ENCODE data around the gene PLA2G2F. TPM values are rescaled to one million over a fixed set of nuclear protein-coding genes. Genes with fewer than 3 reads are reported as not detected.

PLA2G2F gene
- total and polyA plus RNA-seq, 10 of the 15 experiments (the other 5 are each of a cell fraction or from before 2014, with no cell fraction given) = 0.03 TPM; not detected in 9

GRCh38 chr1:20095564-20096434 is 43.3 kb upstream of the PLA2G2F start (continued):
- TF ChIP-seq, protein P1, sequence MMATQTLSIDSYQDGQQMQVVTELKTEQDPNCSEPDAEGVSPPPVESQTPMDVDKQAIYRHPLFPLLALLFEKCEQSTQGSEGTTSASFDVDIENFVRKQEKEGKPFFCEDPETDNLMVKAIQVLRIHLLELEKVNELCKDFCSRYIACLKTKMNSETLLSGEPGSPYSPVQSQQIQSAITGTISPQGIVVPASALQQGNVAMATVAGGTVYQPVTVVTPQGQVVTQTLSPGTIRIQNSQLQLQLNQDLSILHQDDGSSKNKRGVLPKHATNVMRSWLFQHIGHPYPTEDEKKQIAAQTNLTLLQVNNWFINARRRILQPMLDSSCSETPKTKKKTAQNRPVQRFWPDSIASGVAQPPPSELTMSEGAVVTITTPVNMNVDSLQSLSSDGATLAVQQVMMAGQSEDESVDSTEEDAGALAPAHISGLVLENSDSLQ (IDR thresholded peaks at IDR 0.05) = no peak
- no peak for TF ChIP-seq PRDM15 (CRISPR knock-in tag; IDR thresholded peaks at IDR 0.05)
- no peak for TF ChIP-seq ZNF24 (IDR thresholded peaks at IDR 0.05)
- TF ChIP-seq YY1 (IDR thresholded peaks at IDR 0.05; ENCODE audit: low read depth, low read length) = no peak
- TF ChIP-seq PML (IDR thresholded peaks at IDR 0.05; ENCODE audit: low read length) = no peak

- DNase-seq (ENCODE audit: low read depth, low spot score) = no peak
- RAD21 ChIA-PET (ENCODE audit: unreplicated experiment) = interaction anchor here (1.9 kb wide), 1 partner anchor 55 kb away, joined by 6 read pairs; no protein-coding TSS in a partner anchor
- no peak for FAIRE-seq
Measured at GRCh38 chr1:20096840-20097447, 42.2 kb upstream of the PLA2G2F start.

More at GRCh38 chr1:20096840-20097447, 42.2 kb upstream of the PLA2G2F start:
- intact Hi-C loops (cut with micrococcal nuclease; ENCODE audit: unreplicated experiment) (no loop called here), in situ Hi-C loops (cut with MboI) (no loop called here)
- Histone ChIP-seq H3K4me1 (ENCODE audit: control insufficient read depth, insufficient read depth, low read length) (no peaks in the 10 kb centered on the region), H2AFZ (ENCODE audit: control insufficient read depth, low read depth, low read length) (no peak overlapping the region), H3K9ac (ENCODE audit: control insufficient read depth, insufficient read depth, low read length) (no peak overlapping the region), H3K79me2 (ENCODE audit: control insufficient read depth, insufficient read depth, low read length) (no peaks in the 10 kb centered on the region), H3K27me3 (replicated peaks in 1 of 2; ENCODE audit: control insufficient read depth in 2 of 2, insufficient read depth in 2 of 2, low read length in 1 of 2) (no peaks in the 10 kb centered on the region; a peak in 1 of 4 replicates), H3K27ac (ENCODE audit: control insufficient read depth, insufficient read depth) (no peak overlapping the region), H3K36me3 (ENCODE audit: control insufficient read depth in 2 of 2, insufficient read depth in 2 of 2, low read length in 1 of 2) (no peaks in the 10 kb centered on the region), H3K4me2 (ENCODE audit: control insufficient read depth, insufficient read depth) (no peak overlapping the region), H3K4me3 (no peak overlapping the region), H4K20me1 (ENCODE audit: control insufficient read depth, insufficient read depth) (no peaks in the 10 kb centered on the region), H3K9me3 (replicated peaks; ENCODE audit: control insufficient read depth, insufficient read depth, low read length) (no peaks in the 10 kb centered on the region)
- ChIA-PET POLR2A (no interaction called here), SMC1A (ENCODE audit: uncharacterized antibody, unreplicated experiment) (interaction anchor here (1.0 to 3.5 kb wide), 2 partner anchors 31 to 98 kb away, joined by 3 to 12 read pairs; no protein-coding TSS in a partner anchor), CTCF (interaction anchor here (0.7 to 8.9 kb wide), 2 partner anchors 16 to 54 kb away, joined by 3 to 181 read pairs; no protein-coding TSS in a partner anchor)
- 34% methylated on average over 7 of the region's 7 CpGs for WGBS (ENCODE audit: insufficient coverage, insufficient replicate concordance, low lambda C conversion rate, missing lambda C conversion rate)
- no peak for ATAC-seq
- BruUV-seq (replicated peaks) = no TSS peak
- TF ChIP-seq CEBPB (IDR thresholded peaks at IDR 0.05; ENCODE audit: borderline replicate concordance in 1 of 2, low read depth in 2 of 2, low read length in 2 of 2) = no peak
- no peak for TF ChIP-seq CBFB (IDR thresholded peaks at IDR 0.05; ENCODE audit: low read depth)
- no peak for TF ChIP-seq RFX5 (IDR thresholded peaks at IDR 0.05; ENCODE audit: low read depth, low read length)
- no peak for TF ChIP-seq RCOR1 (conservative IDR thresholded peaks at IDR 0.05; ENCODE audit: low read depth, low read length)
- no peak for TF ChIP-seq ESRRA (IDR thresholded peaks at IDR 0.05; ENCODE audit: low read length)

All from GM12878 (cell line).